NT2/D1 (cell line): Measurements from ENCODE around the gene HOXA11.

Source experiments
- YY1 ChIP-seq: IDR thresholded peaks from 2 replicates; pipeline ENCODE4 v1.6.1; 2011; ENCODE audit not compliant: insufficient read length, insufficient read depth
- ZNF274 ChIP-seq: IDR thresholded peaks from 2 replicates; pipeline ENCODE4 v1.6.1; 2011; ENCODE audit warnings: mild to moderate bottlenecking, low read depth, low read length

DNA sequence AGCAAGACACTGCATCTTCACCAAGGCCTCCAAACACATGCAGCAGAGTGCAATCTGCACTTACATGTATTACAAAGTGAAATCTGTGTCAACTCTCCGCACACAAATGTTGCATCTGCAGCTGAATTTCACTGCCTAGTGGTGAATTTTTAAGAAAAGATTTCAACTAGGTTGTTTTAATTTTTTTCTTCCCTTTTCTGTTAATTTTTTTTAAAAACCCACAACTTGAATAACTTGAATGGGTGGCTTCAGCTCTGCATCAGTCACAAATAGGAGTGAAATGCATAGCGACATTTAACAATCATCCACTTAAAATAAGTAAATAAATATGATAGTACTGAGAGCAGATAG lies 8.9 kb upstream of the HOXA11 start:
- TF ChIP-seq ZNF274, result no peak
- TF ChIP-seq YY1, result no peak
